Sigmoid colon (tissue), 7 donors: ENCODE measurements around the gene ATF7. TPM values are rescaled to one million over a fixed set of nuclear protein-coding genes. Genes with fewer than 3 reads are reported as not detected.

Source experiments
- DNase-seq: peaks from one replicate; pipeline ENCODE4 v3.0.0-alpha.2; 2019
- H3K27ac ChIP-seq, 4 donors: fragments of 200-600 bp; sonication (generic); one replicate each; pipeline ENCODE4 v1.5.1; 2016 to 2019; ENCODE audit warnings: mild to moderate bottlenecking in 1 of 4
- H3K27me3 ChIP-seq, 3 donors: fragments of 200-600 bp; sonication (generic); one replicate each; pipeline ENCODE4 v1.5.1; 2019; ENCODE audit warnings: mild to moderate bottlenecking in 1 of 3
- H3K36me3 ChIP-seq, 4 donors: fragments of 200-600 bp; sonication (generic); one replicate each; pipeline ENCODE4 v1.5.1; 2016 to 2019
- H3K4me1 ChIP-seq, 4 donors: fragments of 200-600 bp; sonication (generic); one replicate each; pipeline ENCODE4 v1.5.1; 2017 to 2019
- H3K4me3 ChIP-seq, 4 donors: fragments of 200-600 bp; sonication (generic); one replicate each; pipeline ENCODE4 v1.5.1; 2017 to 2019; ENCODE audit warnings: mild to moderate bottlenecking in 2 of 4, moderate library complexity in 1 of 4
- H3K9me3 ChIP-seq, 4 donors: fragments of 200-600 bp in 3 of 4; sonication (generic) in 3 of 4; one replicate each; pipeline versions ENCODE4 v1.5.1 to v1.6.1; 2013 to 2019
- CTCF ChIP-seq, 4 experiments: fragments of 450-650 bp in 3 of 4; fragments of 200-600 bp in 1 of 4; IDR thresholded peaks; one replicate each; pipeline ENCODE4 v1.5.1; 2016 to 2019; ENCODE audit warnings: antibody characterized with exemption in 4 of 4, mild to moderate bottlenecking in 3 of 4, moderate library complexity in 2 of 4
- EP300 ChIP-seq, 4 donors: sonication (generic); formaldehyde crosslinking; IDR thresholded peaks; one replicate each; pipeline ENCODE4 v1.6.1; 2017; ENCODE audit warnings: antibody characterized with exemption in 4 of 4
- POLR2A ChIP-seq, 2 donors: fragments of 450-650 bp; IDR thresholded peaks; one replicate each; pipeline ENCODE4 v1.6.1; 2016; ENCODE audit warnings: antibody characterized with exemption in 2 of 2, mild to moderate bottlenecking in 2 of 2, moderate library complexity in 2 of 2
- POLR2AphosphoS5 ChIP-seq, 4 donors: sonication (generic); formaldehyde crosslinking; IDR thresholded peaks; one replicate each; pipeline ENCODE4 v1.6.1; 2017; ENCODE audit warnings: antibody characterized with exemption in 4 of 4
- WGBS, 2 donors: extraction: QIAGEN DNeasy Blood & Tissue Kit; methylation state at CpG; one replicate each; pipeline ENCODE4 v1.1.7; 2013; 5-methylcytosine and 5-hydroxymethylcytosine counted together
- intact Hi-C: fragments of 100-400 bp; cut with DNase I; formaldehyde crosslinking; loops from one replicate; pipeline ENCODE4 v1.15.1; 2023
- polyA plus RNA-seq, 3 donors: library from polyadenylated mRNA; stranded (reverse); fragments of 200-250 nt; gene quantifications; one replicate each; pipeline ENCODE4 v1.2.3, GENCODE V29; 2013
- total RNA-seq, 4 donors: library from RNA; depleted of rRNA; stranded (reverse); fragments of >200 nt; gene quantifications; one replicate each; pipeline ENCODE4 v1.1.0, GENCODE V29; 2016
- donor health status: healthy with polysubstance abuse.
- donor health status: Bipolar disorder and iron deficiency.
- donor health status: healthy.

The ATF7 gene
- total and polyA plus RNA-seq, 7 donors = 20.2 to 36.0 (median 22.0) TPM

- no peak for DNase-seq
- Histone ChIP-seq H3K36me3 (peaks cover 30 to 92% (median 55%) of the 10 kb centered on the region in 4 donors), H3K4me3 (no peak overlapping the region), H3K27ac (peak overlapping the region in 3 of 4 donors; percentile 23 to 51 (median 39)), H3K9me3 (no peaks in the 10 kb centered on the region), H3K27me3 (no peaks in the 10 kb centered on the region), H3K4me1 (peaks cover 0 to 24% (median 3%) of the 10 kb centered on the region in 4 donors)
- TF ChIP-seq POLR2AphosphoS5 (IDR thresholded peaks at IDR 0.05) (no peak), EP300 (IDR thresholded peaks at IDR 0.05) (no peak), POLR2A (IDR thresholded peaks at IDR 0.05) (no peak), CTCF (IDR thresholded peaks at IDR 0.05) (no peak)
- intact Hi-C loops = no loop called here
- WGBS, 2 donors = 93 to 95% methylated on average over 2 of the region's 2 CpGs
These were observed 40.9 kb upstream of the ATF7 start for GRCh38 chr12:53667080-53667479.

- intact Hi-C loops = no loop called here
- TF ChIP-seq CTCF (IDR thresholded peaks at IDR 0.05) (no peak), POLR2A (IDR thresholded peaks at IDR 0.05) (no peak), EP300 (IDR thresholded peaks at IDR 0.05) (no peak), POLR2AphosphoS5 (IDR thresholded peaks at IDR 0.05) (no peak)
- no peaks in the 10 kb centered on the region for H3K9me3 ChIP-seq
- no peaks in the 10 kb centered on the region for H3K27me3 ChIP-seq
- H3K36me3 ChIP-seq = peaks cover 28 to 70% (median 41%) of the 10 kb centered on the region in 4 donors
- 88% methylated on average over 7 of the region's 7 CpGs for WGBS, 2 donors
- H3K4me3 ChIP-seq = no peak overlapping the region
- DNase-seq = no peak
- peak overlapping the region in 2 of 4 donors; percentile 26 to 58 for H3K27ac ChIP-seq
- peaks cover 0 to 19% (median 9%) of the 10 kb centered on the region in 4 donors for H3K4me1 ChIP-seq
These were observed 38.8 kb upstream of the ATF7 start for GRCh38 chr12:53664936-53665335.

GRCh38 chr12:53664191-53664590 is 38.0 kb upstream of the ATF7 start:
- H3K36me3 ChIP-seq = peaks cover 22 to 63% (median 36%) of the 10 kb centered on the region in 4 donors
- WGBS, 2 donors = 87 to 94% methylated on average over 5 of the region's 5 CpGs
- intact Hi-C loops = no loop called here

GRCh38 chr12:53660041-53660440 is 33.9 kb upstream of the ATF7 start:
- peak in 2 of 4 donors; percentile 16 to 29 for TF ChIP-seq POLR2AphosphoS5 (IDR thresholded peaks at IDR 0.05)
- no peak for TF ChIP-seq POLR2A (IDR thresholded peaks at IDR 0.05)
- H3K27ac ChIP-seq = peak overlapping the region; percentile 78 to 88 (median 82)
- peak overlapping the region in 1 of 4 donors; percentile 18 for H3K4me3 ChIP-seq
- H3K27me3 ChIP-seq = no peaks in the 10 kb centered on the region
- no peaks in the 10 kb centered on the region for H3K9me3 ChIP-seq
- peaks cover 0 to 36% (median 29%) of the 10 kb centered on the region in 4 donors for H3K4me1 ChIP-seq
- intact Hi-C loops = no loop called here
- 26 to 63% methylated on average over 5 of the region's 5 CpGs for WGBS, 2 donors
- H3K36me3 ChIP-seq = peaks cover 0 to 23% (median 9%) of the 10 kb centered on the region in 4 donors
- DNase-seq = no peak

More at GRCh38 chr12:53664191-53664590, 38.0 kb upstream of the ATF7 start:
- no peak overlapping the region for H3K4me3 ChIP-seq
- peak overlapping the region in 1 of 4 donors; percentile 26 for H3K27ac ChIP-seq
- DNase-seq = no peak
- no peaks in the 10 kb centered on the region for H3K27me3 ChIP-seq
- TF ChIP-seq CTCF (IDR thresholded peaks at IDR 0.05) (no peak), EP300 (IDR thresholded peaks at IDR 0.05) (no peak), POLR2AphosphoS5 (IDR thresholded peaks at IDR 0.05) (no peak), POLR2A (IDR thresholded peaks at IDR 0.05) (no peak)
- H3K4me1 ChIP-seq = peaks cover 0 to 26% (median 17%) of the 10 kb centered on the region in 4 donors
- no peaks in the 10 kb centered on the region for H3K9me3 ChIP-seq

- Histone ChIP-seq H3K4me1 (peaks cover 0 to 36% (median 28%) of the 10 kb centered on the region in 4 donors), H3K27me3 (no peaks in the 10 kb centered on the region), H3K4me3 (peak overlapping the region in 2 of 4 donors; percentile 9 to 18), H3K9me3 (no peaks in the 10 kb centered on the region), H3K36me3 (peaks cover 0 to 19% (median 5%) of the 10 kb centered on the region in 4 donors), H3K27ac (peak overlapping the region; percentile 78 to 88 (median 82))
- no peak for TF ChIP-seq CTCF (IDR thresholded peaks at IDR 0.05)
- TF ChIP-seq EP300 (IDR thresholded peaks at IDR 0.05) = no peak
- no peak for TF ChIP-seq POLR2AphosphoS5 (IDR thresholded peaks at IDR 0.05)
- no peak for TF ChIP-seq POLR2A (IDR thresholded peaks at IDR 0.05)
- WGBS, 2 donors = 4 to 30% methylated on average over 2 of the region's 2 CpGs
- no peak for DNase-seq
- intact Hi-C loops = no loop called here
These were observed 33.4 kb upstream of the ATF7 start for GRCh38 chr12:53659571-53659981.
